IMR-90 (cell line): ENCODE data around the gene TADA2A. TPM values are rescaled to one million over a fixed set of nuclear protein-coding genes. Genes with fewer than 3 reads are reported as not detected.

Source experiments
- ATAC-seq: fragments of 200-7000 bp; cut with Tn5 transposase; 2 replicates; pipeline ENCODE4 v1.9.1; 2020; ENCODE audit warnings: low read depth, mild to moderate bottlenecking, moderate library complexity
- BruUV-seq: library from RNA; stranded (reverse); fragments of 400-500 nt; replicated peaks from 2 replicates; lab custom pipeline; 2021; lab: Mats Ljungman, UMichigan
- CTCF ChIA-PET: fragments of 300-600 bp; formaldehyde crosslinking; extraction: SDS; loops from one replicate; lab custom pipeline; 2021; ENCODE audit warnings: antibody characterized with exemption; lab: Yijun Ruan, JAX
- POLR2A ChIA-PET: fragments of 300-600 bp; sonication (Branson Sonifier 250); formaldehyde crosslinking; loops from one replicate; lab custom pipeline; 2022; ENCODE audit warnings: antibody characterized with exemption; ENCODE audit not compliant: unreplicated experiment; lab: Charles Lee
- DNase-seq: peaks from one replicate; pipeline ENCODE4 v3.0.0; 2013
- H2AFZ ChIP-seq: replicated peaks from 2 replicates; pipeline ENCODE3; 2013; ENCODE audit warnings: low read length, mild to moderate bottlenecking; ENCODE audit not compliant: poor library complexity
- H2AK5ac ChIP-seq: 2 replicates; pipeline ENCODE4 v1.6.1; 2013; ENCODE audit warnings: low read depth, low read length, inconsistent platforms
- H2AK9ac ChIP-seq: replicated peaks from 2 replicates; pipeline ENCODE3; 2013; ENCODE audit warnings: mild to moderate bottlenecking, low read depth, low read length, moderate library complexity; ENCODE audit not compliant: poor library complexity
- H2BK120ac ChIP-seq: 2 replicates; pipeline ENCODE4 v1.6.1; 2013; ENCODE audit warnings: low read depth, low read length, inconsistent platforms
- H2BK15ac ChIP-seq: 3 replicates; pipeline ENCODE4 v1.6.1; 2013; ENCODE audit warnings: low read depth, low read length, inconsistent platforms
- H2BK20ac ChIP-seq: 2 replicates; pipeline ENCODE4 v1.6.1; 2013; ENCODE audit warnings: low read depth, mild to moderate bottlenecking, inconsistent platforms, low read length, moderate library complexity
- H2BK5ac ChIP-seq: 2 replicates; pipeline ENCODE4 v1.6.1; 2013; ENCODE audit warnings: mild to moderate bottlenecking, low read depth, low read length, inconsistent platforms; ENCODE audit not compliant: poor library complexity, severe bottlenecking
- H3K14ac ChIP-seq: replicated peaks from 2 replicates; pipeline ENCODE4 v1.6.1; 2013; ENCODE audit warnings: low read depth, low read length, inconsistent platforms
- H3K18ac ChIP-seq: 2 replicates; pipeline ENCODE4 v1.6.1; 2013; ENCODE audit warnings: low read depth, low read length, control low read depth
- H3K23ac ChIP-seq: 2 replicates; pipeline ENCODE4 v1.6.1; 2013; ENCODE audit warnings: low read depth, low read length, inconsistent platforms
- H3K27ac ChIP-seq: 2 replicates; pipeline ENCODE4 v1.5.1; 2013; ENCODE audit warnings: mild to moderate bottlenecking, control low read depth, low read length; ENCODE audit not compliant: insufficient read depth
- H3K27me3 ChIP-seq: 2 replicates; pipeline ENCODE4 v1.6.1; 2013; ENCODE audit warnings: low read length; ENCODE audit not compliant: control insufficient read depth, insufficient read depth
- H3K36me3 ChIP-seq: 2 replicates; pipeline ENCODE4 v1.6.1; 2013; ENCODE audit warnings: low read length, mixed read lengths; ENCODE audit not compliant: control insufficient read depth, insufficient read depth
- H3K4ac ChIP-seq: 2 replicates; pipeline ENCODE4 v1.6.1; 2013; ENCODE audit warnings: low read depth, low read length, inconsistent platforms
- H3K4me1 ChIP-seq: 2 replicates; pipeline ENCODE4 v1.6.1; 2013; ENCODE audit warnings: low read length, mixed read lengths; ENCODE audit not compliant: control insufficient read depth, insufficient read depth
- H3K4me2 ChIP-seq: 2 replicates; pipeline ENCODE4 v1.6.1; 2013; ENCODE audit warnings: low read depth, mild to moderate bottlenecking, control low read depth, low read length, moderate library complexity
- H3K4me3 ChIP-seq: 2 replicates; pipeline ENCODE4 v1.5.1; 2013; ENCODE audit warnings: low read depth, mild to moderate bottlenecking, control low read depth, low read length, moderate library complexity; ENCODE audit not compliant: insufficient read depth
- H3K56ac ChIP-seq: 2 replicates; pipeline ENCODE4 v1.6.1; 2013; ENCODE audit warnings: low read length, inconsistent platforms; ENCODE audit not compliant: insufficient read depth; ENCODE audit errors: extremely low read depth
- H3K79me1 ChIP-seq, 2 experiments: 2 replicates each; pipeline ENCODE4 v1.6.1; 2013; ENCODE audit warnings: low read length in 2 of 2, inconsistent platforms in 1 of 2, low read depth in 1 of 2
- H3K9ac ChIP-seq: 2 replicates; pipeline ENCODE4 v1.6.1; 2013; ENCODE audit warnings: low read depth, low read length, control low read depth
- H3K9me1 ChIP-seq: 2 replicates; pipeline ENCODE4 v1.6.1; 2013; ENCODE audit warnings: low read length, inconsistent platforms; ENCODE audit not compliant: insufficient read depth
- H3K9me3 ChIP-seq: 2 replicates; pipeline ENCODE4 v1.6.1; 2013; ENCODE audit warnings: low read length; ENCODE audit not compliant: control insufficient read depth, insufficient read depth
- H4K20me1 ChIP-seq: 2 replicates; pipeline ENCODE4 v1.6.1; 2013; ENCODE audit warnings: low read length, inconsistent platforms; ENCODE audit not compliant: insufficient read depth
- H4K5ac ChIP-seq: 2 replicates; pipeline ENCODE4 v1.6.1; 2013; ENCODE audit warnings: mild to moderate bottlenecking, low read depth, low read length, control low read depth
- H4K8ac ChIP-seq, 2 experiments: 2 replicates each; pipeline ENCODE4 v1.6.1; 2013; ENCODE audit warnings: low read depth in 2 of 2, low read length in 2 of 2, control low read depth in 1 of 2, inconsistent platforms in 1 of 2
- H4K91ac ChIP-seq: 2 replicates; pipeline ENCODE4 v1.6.1; 2013; ENCODE audit warnings: low read depth, low read length, inconsistent platforms; ENCODE audit not compliant: insufficient read depth
- BHLHE40 ChIP-seq: fragments of 150-350 bp; IDR thresholded peaks from 2 replicates; pipeline ENCODE4 v1.6.1; 2016; ENCODE audit warnings: mild to moderate bottlenecking, low read depth, low read length
- MAZ ChIP-seq: IDR thresholded peaks from 2 replicates; pipeline ENCODE4 v1.6.1; 2012; ENCODE audit warnings: low read depth, mild to moderate bottlenecking, low read length, improper control_type of control experiment, moderate library complexity, borderline replicate concordance
- MXI1 ChIP-seq: IDR thresholded peaks from 2 replicates; pipeline ENCODE4 v1.6.1; 2012; ENCODE audit warnings: low read depth, mild to moderate bottlenecking, low read length, moderate library complexity, borderline replicate concordance
- RCOR1 ChIP-seq: IDR thresholded peaks from 2 replicates; pipeline ENCODE4 v1.6.1; 2012; ENCODE audit warnings: mild to moderate bottlenecking, low read length, improper control_type of control experiment; ENCODE audit not compliant: insufficient replicate concordance
- SMC3 ChIP-seq: fragments of 150-350 bp; IDR thresholded peaks from 2 replicates; pipeline ENCODE4 v1.6.1; 2016; ENCODE audit warnings: low read depth, mild to moderate bottlenecking, antibody characterized with exemption, low read length, moderate library complexity
- WGBS, 2 experiments: methylation state at CpG; one replicate each; pipeline versions ENCODE4 v1.1.5 to v1.1.7; 2013; ENCODE audit warnings: missing lambda C conversion rate in 2 of 2; ENCODE audit not compliant: insufficient read length in 1 of 2; ENCODE audit errors: extremely low coverage in 2 of 2; 5-methylcytosine and 5-hydroxymethylcytosine counted together
- dilution Hi-C: fragments of 300-500 bp; cut with HindIII; formaldehyde crosslinking; loops from one replicate; pipeline ENCODE4 v1.14.3; 2018; ENCODE audit warnings: low sequenced_read_pairs; ENCODE audit not compliant: unreplicated experiment
- in situ Hi-C: fragments of 300-500 bp; cut with MboI; formaldehyde crosslinking; loops from 3 replicates; pipeline ENCODE4 v1.14.3; 2019; ENCODE audit warnings: low sequenced_read_pairs, inconsistent platforms, mixed read lengths
- intact Hi-C: fragments of 100-400 bp; cut with micrococcal nuclease; formaldehyde crosslinking; loops from 2 replicates; pipeline ENCODE4 v1.10.0; 2022
- polyA plus RNA-seq, 3 experiments: library from polyadenylated mRNA; depleted of rRNA; stranded (reverse); fragments of >200 nt; gene quantifications; 2 replicates each; pipeline ENCODE4 v1.2.3, GENCODE V29; 2012; ENCODE audit warnings: low replicate concordance in 1 of 3
- total RNA-seq: library from RNA; depleted of rRNA; stranded (reverse); fragments of >200 nt; gene quantifications from 2 replicates; pipeline ENCODE4 v1.2.3, GENCODE V29; 2012
- TF ChIP-seq, protein P1 (sequence below): conservative IDR thresholded peaks from 2 replicates; pipeline ENCODE4 v1.5.1; 2012; ENCODE audit warnings: mild to moderate bottlenecking, low read depth, low read length, improper control_type of control experiment

TADA2A gene
- total and polyA plus RNA-seq, 2 of the 4 experiments (the other 2 are of a cell fraction) = 13.1 to 19.7 TPM

DNA sequence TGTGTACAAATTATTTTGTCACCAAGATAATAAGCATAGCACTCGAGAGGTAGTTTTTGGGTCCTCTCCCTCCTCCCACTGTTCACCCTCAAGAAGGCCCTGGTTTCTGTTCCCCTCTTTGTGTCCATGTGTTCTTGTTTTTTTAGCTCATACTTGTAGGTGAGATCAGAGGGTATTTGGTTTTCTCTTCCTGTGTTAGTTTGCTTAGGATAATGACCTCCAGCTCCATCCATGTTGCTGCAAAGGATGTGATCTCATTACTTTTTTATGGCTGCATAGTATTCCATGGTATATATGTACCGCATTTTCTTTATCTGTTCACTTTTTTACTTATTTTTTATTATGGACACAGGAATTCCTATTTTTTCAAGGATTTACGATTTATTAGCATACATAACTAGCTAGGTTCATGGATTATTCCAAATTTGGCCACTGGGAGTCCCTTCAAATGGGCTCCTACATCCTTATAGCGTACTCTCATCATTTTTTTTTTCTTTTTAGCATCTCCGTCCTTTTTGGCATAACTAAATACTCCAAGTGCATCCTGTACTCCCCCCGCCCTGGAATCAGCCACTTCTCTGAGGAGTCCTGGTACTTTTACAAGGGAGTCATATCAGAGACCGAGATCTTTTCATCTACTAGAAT, 7.3 kb downstream of the TADA2A start:
- no TSS peak for BruUV-seq
- TF ChIP-seq MXI1 (no peak), RCOR1 (no peak), MAZ (no peak), SMC3 (0 out of 2 replicates have a peak, but pooled peaks have one; percentile 13), BHLHE40 (no peak)
- TF ChIP-seq, protein P1, sequence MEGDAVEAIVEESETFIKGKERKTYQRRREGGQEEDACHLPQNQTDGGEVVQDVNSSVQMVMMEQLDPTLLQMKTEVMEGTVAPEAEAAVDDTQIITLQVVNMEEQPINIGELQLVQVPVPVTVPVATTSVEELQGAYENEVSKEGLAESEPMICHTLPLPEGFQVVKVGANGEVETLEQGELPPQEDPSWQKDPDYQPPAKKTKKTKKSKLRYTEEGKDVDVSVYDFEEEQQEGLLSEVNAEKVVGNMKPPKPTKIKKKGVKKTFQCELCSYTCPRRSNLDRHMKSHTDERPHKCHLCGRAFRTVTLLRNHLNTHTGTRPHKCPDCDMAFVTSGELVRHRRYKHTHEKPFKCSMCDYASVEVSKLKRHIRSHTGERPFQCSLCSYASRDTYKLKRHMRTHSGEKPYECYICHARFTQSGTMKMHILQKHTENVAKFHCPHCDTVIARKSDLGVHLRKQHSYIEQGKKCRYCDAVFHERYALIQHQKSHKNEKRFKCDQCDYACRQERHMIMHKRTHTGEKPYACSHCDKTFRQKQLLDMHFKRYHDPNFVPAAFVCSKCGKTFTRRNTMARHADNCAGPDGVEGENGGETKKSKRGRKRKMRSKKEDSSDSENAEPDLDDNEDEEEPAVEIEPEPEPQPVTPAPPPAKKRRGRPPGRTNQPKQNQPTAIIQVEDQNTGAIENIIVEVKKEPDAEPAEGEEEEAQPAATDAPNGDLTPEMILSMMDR = peak; percentile 33
- Histone ChIP-seq H2BK120ac (no peak overlapping the region), H3K4me3 (no peak overlapping the region), H3K9me1 (peaks cover 3% of the 10 kb centered on the region), H2AK5ac (no peak overlapping the region), H3K4me1 (0 out of 2 replicates have a peak, but pooled peaks cover 2% of the 10 kb centered on the region), H3K56ac (no peak overlapping the region), H4K8ac (no peak overlapping the region), H3K23ac (no peak overlapping the region), H2BK5ac (no peak overlapping the region), H3K9me3 (no peaks in the 10 kb centered on the region), H2BK20ac (no peak overlapping the region), H3K4ac (no peak overlapping the region), H4K91ac (no peak overlapping the region), H3K9ac (no peak overlapping the region), H4K20me1 (no peaks in the 10 kb centered on the region), H2AK9ac (no peak overlapping the region), H3K14ac (no peak overlapping the region), H3K27ac (no peak overlapping the region), H4K5ac (no peak overlapping the region), H2BK15ac (no peak overlapping the region), H3K18ac (no peak overlapping the region), H2AFZ (no peak overlapping the region), H3K4me2 (no peak overlapping the region), H3K79me1 (peaks cover 11 to 32% of the 10 kb centered on the region in 2 experiments; a peak in 3 of 4 replicates), H3K36me3 (peaks cover 20% of the 10 kb centered on the region), H3K27me3 (no peaks in the 10 kb centered on the region)
- dilution Hi-C loops = no loop called here
- in situ Hi-C loops = no loop called here
- DNase-seq = peak; percentile 20
- intact Hi-C loops = no loop called here
- ChIA-PET CTCF (interaction anchor here (0.6 to 0.7 kb wide), 6 partner anchors 16 to 309 kb away, joined by 3 to 8 read pairs (median 4); no protein-coding TSS in a partner anchor), POLR2A (no interaction called here)
- no CpG with 5 or more reads among the region's 7 CpGs for WGBS, 2 experiments
- no peak for ATAC-seq
